Motor neuron (in vitro differentiated cells): ENCODE measurements around the gene ELFN2. TPM values are rescaled to one million over a fixed set of nuclear protein-coding genes. Genes with fewer than 3 reads are reported as not detected.

Experiments
- ATAC-seq, 8 experiments: fragments of 200-7000 bp; cut with Tn5 transposase; replicated peaks in 6 of 8; 2 replicates each; pipeline ENCODE4 v1.8.0; 2021; ENCODE audit warnings: mild to moderate bottlenecking in 8 of 8, moderate library complexity in 8 of 8
- H3K27ac ChIP-seq, 2 donors: fragments of 250-450 bp; sonication (Bioruptor Pico); 2 replicates each; pipeline ENCODE4 v1.9.0; 2021; ENCODE audit warnings: antibody characterized with exemption in 2 of 2, mild to moderate bottlenecking in 2 of 2, moderate library complexity in 1 of 2
- H3K4me1 ChIP-seq, 2 donors: fragments of 250-450 bp; sonication (Bioruptor Pico); replicated peaks in 1 of 2; 2 replicates each; pipeline ENCODE4 v1.6.1; 2021; ENCODE audit warnings: antibody characterized with exemption in 2 of 2, mild to moderate bottlenecking in 2 of 2, moderate library complexity in 1 of 2
- H3K4me3 ChIP-seq, 5 donors: fragments of 250-450 bp; sonication (Bioruptor Pico); 2 replicates each; pipeline ENCODE4 v1.9.0; 2021; ENCODE audit warnings: antibody characterized with exemption in 5 of 5, mild to moderate bottlenecking in 5 of 5, moderate library complexity in 4 of 5
- WGBS, 10 experiments: fragments of 450-650 bp; shearing (Covaris generic); methylation state at CpG; one replicate each; pipeline ENCODE4 v1.0.0; 2022; 5-methylcytosine and 5-hydroxymethylcytosine counted together
- in situ Hi-C, 9 experiments: fragments of 400-800 bp; cut with MboI; loops; one replicate each; pipeline ENCODE4 v1.15.0; 2021; ENCODE audit warnings: low sequenced_read_pairs in 9 of 9, low pct_unique_long_range_greater_than_20kb in 2 of 9; ENCODE audit not compliant: unreplicated experiment in 9 of 9
- total RNA-seq, 8 experiments: library from RNA; unstranded; fragments of 300-600 nt; gene quantifications; 2 replicates each; pipeline versions ENCODE4 v1.2.3 to v1.2.4, GENCODE V29; 2022

The ELFN2 gene
- total RNA-seq, 8 experiments from 2014 or later: 0.27 to 7.1 (median 2.7) TPM

GRCh38 chr22:37352481-37352880 is 74.8 kb downstream of the ELFN2 start:
- in situ Hi-C loops: no loop called here
- Histone ChIP-seq H3K27ac (no peak overlapping the region), H3K4me1 (peaks cover 0 to 5% of the 10 kb centered on the region in 2 donors), H3K4me3 (no peak overlapping the region)
- no peak for ATAC-seq
- WGBS, 10 experiments: 59 to 100% (median 83%) methylated on average over 1 to 6 of the region's 7 CpGs; no CpG with 5 or more reads in 6 of the 10 experiments

- in situ Hi-C loops: no loop called here
- Histone ChIP-seq H3K27ac (no peak overlapping the region), H3K4me3 (no peak overlapping the region), H3K4me1 (peaks cover 0 to 5% of the 10 kb centered on the region in 2 donors)
- WGBS, 10 experiments: no CpG with 5 or more reads among the region's 3 CpGs
- peak in 2 of 8 experiments; percentile 4 to 24 for ATAC-seq
These were observed 76.0 kb downstream of the ELFN2 start for GRCh38 chr22:37351232-37351631.

DNA sequence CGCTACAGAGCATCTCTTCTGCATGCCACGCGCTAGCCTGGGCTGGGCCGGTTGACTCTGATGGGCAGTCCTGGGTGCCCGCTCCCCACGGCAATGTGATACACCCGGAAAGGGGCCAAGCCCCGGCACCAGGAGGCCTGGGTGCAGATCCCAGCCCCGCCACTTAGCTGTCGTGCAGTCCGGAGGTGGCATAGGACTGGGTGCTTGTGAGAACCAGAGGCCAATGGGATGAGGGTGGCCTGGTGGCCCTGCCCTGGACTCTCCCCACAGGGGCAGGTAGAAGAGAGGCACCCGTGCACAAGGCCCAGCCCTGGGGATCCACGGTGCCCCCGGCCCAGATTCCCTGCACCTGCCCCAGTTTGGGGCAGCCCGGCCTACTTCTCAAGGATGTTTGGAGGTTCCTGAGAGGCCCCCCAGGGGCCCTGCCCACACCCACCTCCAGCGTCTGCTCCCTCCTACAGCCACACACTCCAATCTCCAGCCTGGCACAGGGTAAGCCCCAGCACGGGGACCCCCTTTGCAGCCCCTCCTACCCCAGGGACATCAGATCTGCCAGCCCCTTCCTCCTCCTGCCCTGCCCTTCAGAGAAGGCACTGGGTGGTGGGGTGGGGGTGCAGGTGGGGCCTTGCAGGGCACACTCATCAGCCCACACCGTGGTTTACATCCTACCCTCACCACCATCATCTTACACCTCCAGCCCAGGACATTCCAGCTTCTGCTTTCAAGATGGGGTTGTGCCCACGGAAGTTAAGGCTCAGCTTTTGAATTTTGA is 78.0 kb downstream of the ELFN2 start:
- in situ Hi-C loops: no loop called here
- peaks cover 0 to 5% of the 10 kb centered on the region in 2 donors for H3K4me1 ChIP-seq
- H3K4me3 ChIP-seq: no peak overlapping the region
- no peak overlapping the region for H3K27ac ChIP-seq
- 60% methylated on average over 1 of the region's 19 CpGs; no CpG with 5 or more reads in 9 of the 10 experiments for WGBS, 10 experiments
- ATAC-seq: no peak

- ATAC-seq: peak in 1 of 8 experiments; percentile 18
- in situ Hi-C loops: no loop called here
- Histone ChIP-seq H3K4me1 (peaks cover 0 to 18% of the 10 kb centered on the region in 2 donors), H3K27ac (no peak overlapping the region), H3K4me3 (no peak overlapping the region)
- 0 to 100% (median 75%) methylated on average over 1 to 6 of the region's 7 CpGs; no CpG with 5 or more reads in 2 of the 10 experiments for WGBS, 10 experiments
These were observed 80.8 kb downstream of the ELFN2 start for GRCh38 chr22:37346505-37346895.

- H3K4me3 ChIP-seq: no peak overlapping the region
- peak in 4 of 8 experiments; percentile 13 to 85 (median 32) for ATAC-seq
- peaks cover 4 to 23% of the 10 kb centered on the region in 2 donors for H3K4me1 ChIP-seq
- in situ Hi-C loops: no loop called here
- H3K27ac ChIP-seq: no peak overlapping the region
- 14 to 91% (median 62%) methylated on average over 1 to 8 of the region's 13 CpGs; no CpG with 5 or more reads in 4 of the 10 experiments for WGBS, 10 experiments
These were observed 81.3 kb downstream of the ELFN2 start for GRCh38 chr22:37345863-37346504.

- Histone ChIP-seq H3K27ac (no peak overlapping the region), H3K4me1 (peaks cover 13 to 33% of the 10 kb centered on the region in 2 donors), H3K4me3 (no peak overlapping the region)
- 64 to 100% (median 80%) methylated on average over 1 to 8 of the region's 13 CpGs; no CpG with 5 or more reads in 3 of the 10 experiments for WGBS, 10 experiments
- ATAC-seq: no peak
- in situ Hi-C loops: no loop called here
These were observed 82.4 kb downstream of the ELFN2 start for GRCh38 chr22:37344735-37345449.

DNA sequence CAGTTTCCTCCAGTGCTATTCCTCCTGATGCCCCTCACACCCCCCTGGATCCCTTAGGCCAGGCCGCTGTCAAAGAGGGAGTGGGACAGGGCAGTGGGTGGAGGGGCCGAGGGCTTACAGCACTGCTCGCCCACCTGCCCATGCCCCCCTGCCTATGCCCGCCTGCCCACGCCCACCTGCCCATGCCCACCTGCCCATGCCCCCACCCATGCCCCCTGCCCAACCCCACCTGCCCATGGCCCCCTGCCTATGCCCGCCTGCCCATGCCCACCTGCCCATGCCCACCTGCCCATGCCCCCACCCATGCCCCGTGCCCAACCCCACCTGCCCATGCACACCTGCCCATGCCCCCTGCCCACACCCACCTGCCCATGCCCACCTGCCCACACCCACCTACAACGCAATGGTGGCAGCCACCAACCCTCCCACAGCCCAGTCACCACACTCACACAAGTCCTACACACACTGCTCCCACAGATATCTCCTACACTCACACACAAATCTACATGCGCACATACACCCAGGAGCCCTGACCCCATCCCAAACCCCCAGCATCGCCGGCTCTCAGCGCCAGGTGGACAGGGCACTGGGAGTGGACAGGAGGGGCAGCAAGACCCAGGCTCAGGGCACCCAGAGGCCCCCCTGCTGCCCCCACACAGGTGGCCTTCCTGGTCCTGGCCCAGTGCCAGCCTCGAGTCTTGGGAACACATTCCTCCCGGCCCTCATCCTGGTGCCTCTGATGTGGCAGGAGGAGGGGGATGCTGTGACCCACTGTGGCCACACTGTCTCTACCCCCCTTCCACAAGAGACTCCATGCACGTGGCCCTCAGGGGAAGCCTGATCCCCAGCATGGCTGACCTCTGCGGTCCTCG is 83.2 kb downstream of the ELFN2 start:
- WGBS, 10 experiments: 60 to 100% methylated on average over 1 to 3 of the region's 17 CpGs; no CpG with 5 or more reads in 8 of the 10 experiments
- ATAC-seq: no peak

GRCh38 chr22:37343348-37343747 is 83.9 kb downstream of the ELFN2 start:
- in situ Hi-C loops: no loop called here
- ATAC-seq: no peak
- WGBS, 10 experiments: 100% methylated on average over 1 of the region's 11 CpGs; no CpG with 5 or more reads in 9 of the 10 experiments
- H3K4me3 ChIP-seq: no peak overlapping the region
- H3K27ac ChIP-seq: no peak overlapping the region
- H3K4me1 ChIP-seq: peaks cover 16 to 33% of the 10 kb centered on the region in 2 donors

More for the DNA sequence above, 83.2 kb downstream of the ELFN2 start:
- peaks cover 16 to 33% of the 10 kb centered on the region in 2 donors for H3K4me1 ChIP-seq
- in situ Hi-C loops: no loop called here
- no peak overlapping the region for H3K4me3 ChIP-seq
- no peak overlapping the region for H3K27ac ChIP-seq

- peaks cover 16 to 33% of the 10 kb centered on the region in 2 donors for H3K4me1 ChIP-seq
- H3K4me3 ChIP-seq: no peak overlapping the region
- 12 to 100% (median 60%) methylated on average over 1 to 4 of the region's 6 CpGs; no CpG with 5 or more reads in 5 of the 10 experiments for WGBS, 10 experiments
- no peak overlapping the region for H3K27ac ChIP-seq
- peak in 2 of 8 experiments; percentile 28 to 34 for ATAC-seq
- in situ Hi-C loops: no loop called here
These were observed 85.2 kb downstream of the ELFN2 start for GRCh38 chr22:37342065-37342464.

- 11 to 63% (median 25%) methylated on average over 1 to 11 of the region's 24 CpGs; no CpG with 5 or more reads in 1 of the 10 experiments for WGBS, 10 experiments
- peak in 5 of 8 experiments; percentile 63 to 88 (median 68) for ATAC-seq
- Histone ChIP-seq H3K4me1 (peaks cover 18 to 29% of the 10 kb centered on the region in 2 donors), H3K27ac (no peak overlapping the region), H3K4me3 (no peak overlapping the region)
- in situ Hi-C loops: no loop called here
These were observed 86.7 kb downstream of the ELFN2 start for GRCh38 chr22:37340331-37341262.

DNA sequence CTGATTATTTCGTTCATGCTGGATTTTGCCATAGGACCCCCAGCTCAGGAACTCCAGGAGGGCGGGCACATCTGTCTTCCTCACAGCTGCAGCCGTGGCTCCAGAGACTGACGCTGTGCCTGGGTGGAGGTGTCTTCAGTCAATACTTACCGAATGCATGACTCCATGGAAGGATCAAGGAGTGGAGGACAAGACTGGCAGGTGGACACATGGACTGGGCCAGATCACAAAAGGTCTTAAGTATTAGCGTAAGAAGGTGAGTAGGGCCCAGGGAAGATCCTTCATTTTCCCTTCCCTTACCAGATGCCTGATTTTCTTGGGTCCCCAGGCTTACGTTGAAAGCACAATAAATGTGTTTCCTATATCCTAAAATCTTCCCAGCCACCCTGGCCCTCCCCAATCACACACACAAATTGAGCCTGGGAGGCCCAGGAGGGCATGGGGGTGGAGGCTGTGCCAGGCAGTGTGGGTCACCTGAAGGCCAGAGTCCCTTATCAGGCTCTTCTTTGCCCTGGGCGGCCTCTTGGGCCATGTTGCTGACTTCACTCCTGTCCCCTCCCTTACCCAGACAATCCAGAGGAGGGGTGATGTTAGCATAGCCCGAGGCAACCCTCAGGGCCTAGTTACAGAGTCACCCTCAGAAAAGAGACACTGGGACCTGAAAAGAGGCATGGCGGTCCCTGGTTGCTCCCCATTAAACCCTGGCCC is 88.6 kb downstream of the ELFN2 start:
- in situ Hi-C loops: no loop called here
- WGBS, 10 experiments: 20 to 100% (median 83%) methylated on average over 1 to 4 of the region's 10 CpGs; no CpG with 5 or more reads in 3 of the 10 experiments
- Histone ChIP-seq H3K4me1 (peaks cover 26 to 43% of the 10 kb centered on the region in 2 donors), H3K27ac (no peak overlapping the region), H3K4me3 (no peak overlapping the region)
- no peak for ATAC-seq
